AG04450 (cell line): ENCODE data around the gene RPL28. TPM values are rescaled to one million over a fixed set of nuclear protein-coding genes. Genes with fewer than 3 reads are reported as not detected.

ENCODE experiments used
- CTCF ChIA-PET: fragments of 300-600, 350-600 bp; formaldehyde crosslinking; extraction: SDS; loops from one replicate; lab custom pipeline; 2022; ENCODE audit warnings: antibody characterized with exemption, inconsistent platforms; lab: Charles Lee
- POLR2A ChIA-PET: fragments of 350-600 bp; formaldehyde crosslinking; extraction: SDS; loops from one replicate; lab custom pipeline; 2021; ENCODE audit warnings: antibody characterized with exemption, inconsistent platforms; lab: Yijun Ruan, JAX
- DNase-seq: peaks from one replicate; pipeline ENCODE4 v3.0.0-alpha.2; 2011; ENCODE audit warnings: low read depth, low spot score
- H3K27ac ChIP-seq: one replicate; pipeline ENCODE4 v1.5.1; 2012; ENCODE audit warnings: low read depth, low read length, control low read depth
- H3K27me3 ChIP-seq: one replicate; pipeline ENCODE4 v1.6.0; 2012; ENCODE audit warnings: low read length; ENCODE audit not compliant: control insufficient read depth, insufficient read depth
- H3K4me3 ChIP-seq: 2 replicates; pipeline ENCODE4 v1.5.1; 2011; ENCODE audit warnings: mild to moderate bottlenecking, low read depth, low read length, control low read depth
- H3K9me3 ChIP-seq: 2 replicates; pipeline ENCODE4 v1.5.1; 2012; ENCODE audit warnings: low read length; ENCODE audit not compliant: control insufficient read depth, insufficient read depth
- polyA plus RNA-seq: library from polyadenylated mRNA; depleted of rRNA; stranded (reverse); fragments of >200 nt; gene quantifications from 2 replicates; pipeline ENCODE4 v1.2.3, GENCODE V29; 2011; rRNA removed
- TF ChIP-seq, protein P1 (sequence below): IDR thresholded peaks from 2 replicates; pipeline ENCODE4 v1.5.1; 2011; ENCODE audit warnings: low read depth, low read length, control low read depth, inconsistent platforms

The RPL28 gene
- polyA plus RNA-seq, 1 experiment = 325 TPM

DNA sequence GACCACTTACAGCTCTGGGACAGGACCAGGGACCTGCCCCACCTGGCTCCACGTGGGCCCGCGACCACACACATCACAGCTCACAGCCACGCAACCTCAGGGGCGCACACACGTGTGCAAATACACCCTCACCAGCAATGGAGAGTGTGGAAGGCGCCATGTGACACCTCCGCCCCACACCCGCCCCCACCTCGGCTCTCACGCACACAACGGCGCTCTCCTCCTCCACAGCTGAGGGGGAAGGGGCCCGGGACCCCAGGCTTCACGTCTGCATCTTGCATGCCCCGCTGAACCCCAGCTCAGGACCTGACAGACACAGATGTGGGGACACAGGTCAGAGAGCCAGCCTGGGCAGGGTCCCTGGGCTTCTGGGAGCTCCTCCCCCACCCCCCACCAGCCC is 63.7 kb downstream of the RPL28 start:
- CTCF ChIA-PET = interaction anchor here (0.5 kb wide), 1 partner anchor 180 kb away, joined by 3 read pairs; no protein-coding TSS in a partner anchor

DNA sequence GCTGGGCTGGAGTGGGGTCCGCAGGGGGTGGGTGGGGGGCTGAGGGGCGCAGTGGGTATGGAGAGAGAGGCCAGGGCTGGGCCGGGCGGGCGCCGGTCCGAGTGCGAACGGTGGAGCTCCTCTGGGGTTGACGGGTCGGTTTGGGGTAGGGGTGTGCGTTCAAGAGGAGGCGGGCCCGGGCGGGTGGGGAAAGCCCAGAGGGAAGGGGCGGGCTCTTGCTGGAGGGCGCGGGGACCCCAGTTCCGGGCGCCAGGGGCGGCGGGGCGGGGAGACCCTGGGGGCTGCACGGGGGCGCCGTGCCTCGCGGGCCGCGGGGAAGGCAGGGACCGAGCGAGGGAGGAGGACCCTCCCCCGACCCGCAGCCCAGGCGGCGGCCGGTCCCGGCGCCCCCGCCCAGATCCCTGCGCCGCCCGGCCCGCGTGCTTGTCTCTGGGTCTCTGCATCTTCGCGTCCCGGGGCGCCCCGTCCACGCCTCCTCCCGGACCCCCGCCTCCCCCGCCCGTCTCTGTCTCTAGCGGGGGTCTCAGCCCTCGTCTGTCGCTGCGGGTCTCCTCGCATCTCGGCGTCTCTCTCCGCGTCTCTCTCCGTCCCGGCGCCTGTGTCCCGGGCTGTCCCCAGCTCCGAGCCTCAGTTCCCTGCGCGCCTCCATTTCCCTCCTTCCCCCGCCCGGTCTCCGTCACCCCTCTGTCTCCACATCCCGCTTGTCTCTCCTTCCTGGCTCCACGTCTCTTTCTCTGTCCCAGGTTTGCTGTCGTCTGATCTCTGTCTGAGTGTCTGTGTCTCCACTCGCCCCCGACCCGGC is 65.6 kb downstream of the RPL28 start:
- Histone ChIP-seq H3K4me3 (peak overlapping the region; percentile 13; the same call in 1 of the 2 replicates), H3K27ac (no peak overlapping the region), H3K9me3 (peaks cover 7% of the 10 kb centered on the region; the same call in 1 of the 2 replicates), H3K27me3 (peaks cover 41% of the 10 kb centered on the region)
- TF ChIP-seq, protein P1, sequence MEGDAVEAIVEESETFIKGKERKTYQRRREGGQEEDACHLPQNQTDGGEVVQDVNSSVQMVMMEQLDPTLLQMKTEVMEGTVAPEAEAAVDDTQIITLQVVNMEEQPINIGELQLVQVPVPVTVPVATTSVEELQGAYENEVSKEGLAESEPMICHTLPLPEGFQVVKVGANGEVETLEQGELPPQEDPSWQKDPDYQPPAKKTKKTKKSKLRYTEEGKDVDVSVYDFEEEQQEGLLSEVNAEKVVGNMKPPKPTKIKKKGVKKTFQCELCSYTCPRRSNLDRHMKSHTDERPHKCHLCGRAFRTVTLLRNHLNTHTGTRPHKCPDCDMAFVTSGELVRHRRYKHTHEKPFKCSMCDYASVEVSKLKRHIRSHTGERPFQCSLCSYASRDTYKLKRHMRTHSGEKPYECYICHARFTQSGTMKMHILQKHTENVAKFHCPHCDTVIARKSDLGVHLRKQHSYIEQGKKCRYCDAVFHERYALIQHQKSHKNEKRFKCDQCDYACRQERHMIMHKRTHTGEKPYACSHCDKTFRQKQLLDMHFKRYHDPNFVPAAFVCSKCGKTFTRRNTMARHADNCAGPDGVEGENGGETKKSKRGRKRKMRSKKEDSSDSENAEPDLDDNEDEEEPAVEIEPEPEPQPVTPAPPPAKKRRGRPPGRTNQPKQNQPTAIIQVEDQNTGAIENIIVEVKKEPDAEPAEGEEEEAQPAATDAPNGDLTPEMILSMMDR = no peak
- CTCF ChIA-PET = interaction anchor here (2.1 kb wide), 1 partner anchor 16 kb away, joined by 6 read pairs; no protein-coding TSS in a partner anchor
- POLR2A ChIA-PET = no interaction called here
- DNase-seq = no peak

More for the DNA sequence above, 63.7 kb downstream of the RPL28 start:
- Histone ChIP-seq H3K27me3 (peaks cover 54% of the 10 kb centered on the region), H3K4me3 (no peak overlapping the region), H3K9me3 (peaks cover 7% of the 10 kb centered on the region; the same call in 1 of the 2 replicates), H3K27ac (no peak overlapping the region)
- POLR2A ChIA-PET = interaction anchor here (1.3 kb wide), 1 partner anchor 42 kb away, joined by 4 read pairs; the partner anchor contains the start of gene UBE2S
- DNase-seq = no peak
- TF ChIP-seq, protein P1 = no peak

DNA sequence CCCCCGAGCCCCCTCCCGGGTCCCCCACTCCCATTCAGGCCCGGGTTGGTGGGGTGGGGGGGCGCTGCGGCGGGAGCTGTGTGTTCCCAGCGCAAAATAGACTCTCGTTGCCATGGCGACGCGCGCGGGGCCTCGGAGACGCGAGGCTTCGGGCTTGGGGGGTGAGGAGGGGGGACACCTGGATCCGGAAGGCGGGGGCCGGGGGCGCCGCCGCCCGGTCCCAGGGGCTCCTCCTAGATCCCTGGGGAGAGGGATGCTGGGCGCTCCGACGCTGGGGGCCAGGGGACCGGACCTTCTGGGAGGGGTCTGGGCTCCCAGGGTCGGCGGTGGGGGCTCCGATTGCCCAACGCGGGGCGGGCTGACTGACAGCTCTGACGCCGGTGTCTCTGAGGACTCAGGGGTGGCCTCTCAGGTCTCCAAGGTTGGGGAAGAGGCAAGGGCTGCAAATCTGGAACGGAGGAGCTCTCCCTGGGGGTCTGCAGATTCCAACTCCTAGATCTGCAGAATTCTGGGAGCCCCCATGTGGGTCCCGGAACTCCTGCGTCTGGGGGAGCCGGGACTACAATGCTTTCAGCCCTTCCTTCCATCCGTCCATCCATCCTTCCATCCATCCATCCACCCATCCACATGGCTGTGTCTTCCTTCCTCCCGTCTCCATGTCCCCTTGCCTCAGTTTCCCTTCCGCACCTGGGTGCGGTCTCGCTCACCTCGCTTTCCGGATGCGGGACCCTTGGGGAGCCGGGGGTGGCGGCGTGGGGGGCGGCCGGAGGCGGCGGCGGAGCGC is 66.4 kb downstream of the RPL28 start:
- peak overlapping the region; percentile 25 for H3K4me3 ChIP-seq
- DNase-seq = no peak
- peaks cover 7% of the 10 kb centered on the region; the same call in 1 of the 2 replicates for H3K9me3 ChIP-seq
- ChIA-PET POLR2A (interaction anchor here (1.0 kb wide), 1 partner anchor 45 kb away, joined by 8 read pairs; the partner anchor contains the start of gene UBE2S), CTCF (interaction anchor here (2.1 to 2.3 kb wide), 2 partner anchors 15 to 311 kb away, joined by 6 to 13 read pairs; no protein-coding TSS in a partner anchor)
- H3K27ac ChIP-seq = no peak overlapping the region
- TF ChIP-seq, protein P1 = no peak
- peaks cover 33% of the 10 kb centered on the region for H3K27me3 ChIP-seq

Other genes with a start within 250 kb of the RPL28 start
- 2.8 and 3.3 TPM in 2 replicates for gene TNNT1, start 236.7 kb upstream of the RPL28 start, polyA plus RNA-seq
- 0.20 and 0.21 TPM in 2 replicates for gene TNNI3, start 228.2 kb upstream of the RPL28 start, polyA plus RNA-seq
- gene DNAAF3, start 219.3 kb upstream of the RPL28 start, polyA plus RNA-seq = 0.21 TPM in 1 of 2 replicates, not detected in the other
- gene SYT5, start 205.6 kb upstream of the RPL28 start, polyA plus RNA-seq = 0.06 and 0.15 TPM in 2 replicates
- gene PTPRH, start 176.4 kb upstream of the RPL28 start, polyA plus RNA-seq = 1.3 and 1.9 TPM in 2 replicates
- gene TMEM86B, start 157.2 kb upstream of the RPL28 start, polyA plus RNA-seq = 0.87 and 1.2 TPM in 2 replicates
- 24.5 and 30.1 TPM in 2 replicates for gene PPP6R1, start 126.9 kb upstream of the RPL28 start, polyA plus RNA-seq
- gene HSPBP1, start 105.8 kb upstream of the RPL28 start, polyA plus RNA-seq = 18.5 and 27.4 TPM in 2 replicates
- 9.5 and 11.2 TPM in 2 replicates for gene BRSK1, start 101.9 kb upstream of the RPL28 start, polyA plus RNA-seq
- not detected in 2 replicates for gene TMEM150B, start 60.6 kb upstream of the RPL28 start, polyA plus RNA-seq
- 2.6 and 3.7 TPM in 2 replicates for gene KMT5C, start 46.1 kb upstream of the RPL28 start, polyA plus RNA-seq
- 0.16 and 0.19 TPM in 2 replicates for gene COX6B2, start 31.2 kb upstream of the RPL28 start, polyA plus RNA-seq
- gene GARIN5B, start 22.7 kb upstream of the RPL28 start, polyA plus RNA-seq = not detected in 2 replicates
- 14.8 and 19.9 TPM in 2 replicates for gene IL11, start 15.5 kb upstream of the RPL28 start, polyA plus RNA-seq
- gene TMEM190, start 9.1 kb upstream of the RPL28 start, polyA plus RNA-seq = 0.32 and 0.50 TPM in 2 replicates
- gene TMEM238, start 1.6 kb upstream of the RPL28 start, polyA plus RNA-seq = not detected in 2 replicates
- 28.9 and 39.0 TPM in 2 replicates for gene UBE2S, start 21.9 kb downstream of the RPL28 start, polyA plus RNA-seq
- 0.01 TPM in 1 of 2 replicates, not detected in the other for gene SHISA7, start 57.4 kb downstream of the RPL28 start, polyA plus RNA-seq
- 45.1 and 72.2 TPM in 2 replicates for gene ISOC2, start 75.7 kb downstream of the RPL28 start, polyA plus RNA-seq
- not detected in 2 replicates for gene C19orf85, start 78.8 kb downstream of the RPL28 start, polyA plus RNA-seq
- gene ZNF628, start 90.7 kb downstream of the RPL28 start, polyA plus RNA-seq = 0.12 and 0.31 TPM in 2 replicates
- gene NAT14, start 99.3 kb downstream of the RPL28 start, polyA plus RNA-seq = 19.4 and 30.6 TPM in 2 replicates
- 2.1 and 3.1 TPM in 2 replicates for gene SSC5D, start 102.5 kb downstream of the RPL28 start, polyA plus RNA-seq
- gene SBK2, start 151.2 kb downstream of the RPL28 start, polyA plus RNA-seq = 0.10 and 0.15 TPM in 2 replicates
- gene SBK3, start 159.6 kb downstream of the RPL28 start, polyA plus RNA-seq = not detected in 2 replicates
- gene ZNF579, start 194.9 kb downstream of the RPL28 start, polyA plus RNA-seq = 4.2 and 5.1 TPM in 2 replicates
- 3.7 and 4.5 TPM in 2 replicates for gene FIZ1, start 213.6 kb downstream of the RPL28 start, polyA plus RNA-seq
- gene ZNF524, start 214.4 kb downstream of the RPL28 start, polyA plus RNA-seq = 2.6 and 3.5 TPM in 2 replicates
- gene ZNF865, start 219.7 kb downstream of the RPL28 start, polyA plus RNA-seq = 0.88 and 1.4 TPM in 2 replicates
- 1.9 and 2.8 TPM in 2 replicates for gene ZNF784, start 238.6 kb downstream of the RPL28 start, polyA plus RNA-seq